ENCODE measurements around the gene SLC38A9. TPM values are rescaled to one million over a fixed set of nuclear protein-coding genes. Genes with fewer than 3 reads are reported as not detected.

Gene SLC38A9
- total and polyA plus RNA-seq, 2 of the 8 experiments (the other 6 are each of a cell fraction or from before 2014, with no cell fraction given): 29.2 to 43.7 TPM

GRCh38 chr5:55750499-55750898 lies 38.4 kb upstream of the SLC38A9 start:
- TF ChIP-seq, protein P1, sequence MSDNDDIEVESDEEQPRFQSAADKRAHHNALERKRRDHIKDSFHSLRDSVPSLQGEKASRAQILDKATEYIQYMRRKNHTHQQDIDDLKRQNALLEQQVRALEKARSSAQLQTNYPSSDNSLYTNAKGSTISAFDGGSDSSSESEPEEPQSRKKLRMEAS (IDR thresholded peaks at IDR 0.05): no peak
- TF ChIP-seq CEBPB (IDR thresholded peaks at IDR 0.05; ENCODE audit: low read depth, low read length): no peak
- no peak for TF ChIP-seq PHF8 (conservative IDR thresholded peaks at IDR 0.05; ENCODE audit: low read depth, low read length)
- TF ChIP-seq NRF1 (IDR thresholded peaks at IDR 0.05; ENCODE audit: low read depth, low read length): no peak
- no peak for TF ChIP-seq SP1 (IDR thresholded peaks at IDR 0.05; ENCODE audit: low read depth, low read length)
- TF ChIP-seq SIN3A (conservative IDR thresholded peaks at IDR 0.05 in 1 of 2, IDR thresholded peaks at IDR 0.05 in 1 of 2; ENCODE audit: low read depth in 1 of 2, low read length in 2 of 2): no peak
- no peak for TF ChIP-seq GTF2F1 (IDR thresholded peaks at IDR 0.05; ENCODE audit: borderline replicate concordance, low read depth, low read length)
- TF ChIP-seq BCL11A (IDR thresholded peaks at IDR 0.05; ENCODE audit: low read depth in 2 of 2, low read length in 2 of 2): no peak
- no peak for TF ChIP-seq TEAD4 (IDR thresholded peaks at IDR 0.05; ENCODE audit: low read depth, low read length)
- no peak for TF ChIP-seq TAF1 (IDR thresholded peaks at IDR 0.05; ENCODE audit: low read depth, low read length)
- TF ChIP-seq CBX8 (IDR thresholded peaks at IDR 0.05; ENCODE audit: borderline replicate concordance, low read depth, low read length): no peak

More at GRCh38 chr5:55750499-55750898, 38.4 kb upstream of the SLC38A9 start:
- Histone ChIP-seq H3K18ac (ENCODE audit: extremely low read depth, low read length) (no peak overlapping the region), H3K9ac (replicated peaks in 1 of 4; ENCODE audit: extremely low read depth in 1 of 4, low read depth in 3 of 4, low read length in 3 of 4) (no peak overlapping the region), H3K4me1 (replicated peaks in 1 of 4; ENCODE audit: control insufficient read depth in 3 of 4, insufficient read depth in 4 of 4, low read length in 3 of 4) (no peaks in the 10 kb centered on the region), H3K23me2 (ENCODE audit: low read depth, low read length) (no peaks in the 10 kb centered on the region), H2BK5ac (ENCODE audit: low read depth, low read length) (no peak overlapping the region), H2BK20ac (ENCODE audit: low read length) (no peak overlapping the region), H3K27ac (ENCODE audit: low read depth, low read length) (no peak overlapping the region), H3K4ac (replicated peaks; ENCODE audit: insufficient read length, low read depth, low read length) (no peak overlapping the region), H3K79me1 (ENCODE audit: low read depth, low read length) (no peaks in the 10 kb centered on the region), H4K20me1 (replicated peaks in 1 of 2; ENCODE audit: control insufficient read depth in 1 of 2, insufficient read depth in 2 of 2, low read length in 2 of 2) (no peaks in the 10 kb centered on the region), H4K91ac (replicated peaks; ENCODE audit: insufficient read length, low read length) (no peak overlapping the region), H3K56ac (replicated peaks; ENCODE audit: insufficient read length, low read depth, low read length) (no peak overlapping the region), H3K4me3 (ENCODE audit: extremely low read depth in 1 of 4, insufficient read depth in 2 of 4, low read depth in 3 of 4, low read length in 4 of 4) (no peak overlapping the region), H3K14ac (ENCODE audit: insufficient read length) (no peak overlapping the region), H3K79me2 (ENCODE audit: control insufficient read depth in 1 of 2, insufficient read depth in 2 of 2, low read length in 2 of 2) (no peaks in the 10 kb centered on the region), H3K36me3 (ENCODE audit: control insufficient read depth in 2 of 4, insufficient read depth in 4 of 4, low read length in 3 of 4) (no peaks in the 10 kb centered on the region), H2BK15ac (ENCODE audit: low read length) (no peak overlapping the region), H4K8ac (ENCODE audit: extremely low read depth, insufficient read depth, low read length) (no peak overlapping the region), H3K4me2 (ENCODE audit: insufficient read depth in 1 of 2, low read depth in 2 of 2, low read length in 2 of 2) (no peak overlapping the region), H2BK120ac (replicated peaks; ENCODE audit: low read depth, low read length) (no peak overlapping the region), H2AFZ (ENCODE audit: low read length) (no peak overlapping the region), H2BK12ac (ENCODE audit: low read depth, low read length) (no peak overlapping the region), H3K23ac (ENCODE audit: insufficient read length) (no peak overlapping the region), H4K5ac (ENCODE audit: insufficient read length, low read depth, low read length) (no peak overlapping the region), H3K27me3 (replicated peaks in 1 of 4; ENCODE audit: control insufficient read depth in 3 of 4, extremely low read depth in 1 of 4, insufficient read depth in 3 of 4, low read length in 3 of 4) (no peaks in the 10 kb centered on the region), H2AK5ac (ENCODE audit: low read depth, low read length) (no peak overlapping the region), H3K9me3 (ENCODE audit: insufficient read depth in 2 of 2, low read depth in 1 of 2, low read length in 1 of 2) (no peaks in the 10 kb centered on the region)
- no peak for DNase-seq (ENCODE audit: low read depth in 1 of 2, low spot score in 2 of 2)
- ChIA-PET CTCF (ENCODE audit: partially characterized antibody) (no interaction called here), POLR2A (ENCODE audit: partially characterized antibody) (interaction anchor here (0.9 kb wide), 1 partner anchor 8 kb away, joined by 3 read pairs; no protein-coding TSS in a partner anchor)
- no peak for FAIRE-seq
- WGBS, 2 experiments (ENCODE audit: extremely low coverage in 1 of 2, insufficient coverage in 1 of 2, insufficient read length in 1 of 2, insufficient replicate concordance in 2 of 2, low coverage in 1 of 2, low lambda C conversion rate in 2 of 2, missing lambda C conversion rate in 1 of 2): 87% methylated on average over 3 of the region's 3 CpGs; no CpG with 5 or more reads in 1 of the 2 experiments

Measured in H1 (cell line).